ENCODE measurements around the gene ZFP69. TPM values are rescaled to one million over a fixed set of nuclear protein-coding genes. Genes with fewer than 3 reads are reported as not detected.

ZFP69 gene
- total and polyA plus RNA-seq, 2 donors (not counting 3 experiments of a cell fraction or from before 2014, with no cell fraction given): 0.98 to 2.4 TPM

DNA sequence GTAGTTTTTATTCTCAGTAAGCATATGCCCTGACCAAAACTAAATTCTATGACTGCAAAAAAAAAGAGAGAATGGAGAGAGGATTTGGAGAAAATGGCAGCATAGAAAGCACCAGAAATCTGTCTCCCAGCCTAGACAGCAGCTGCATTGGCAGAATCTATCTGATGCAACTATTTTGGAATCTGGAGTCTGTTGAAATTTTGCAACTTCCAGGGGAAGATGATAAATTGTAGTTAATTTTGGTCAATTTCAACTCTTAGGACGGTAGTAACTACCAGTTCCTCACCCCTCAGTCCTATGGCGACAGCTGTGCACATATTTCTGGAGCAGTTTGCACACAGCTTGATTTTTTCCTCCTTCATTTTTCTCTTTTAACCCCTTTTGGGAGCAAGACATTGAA, 42.4 kb downstream of the ZFP69 start:
- no peaks in the 10 kb centered on the region for H3K9me1 ChIP-seq (replicated peaks; ENCODE audit: control insufficient read depth, extremely low read depth, insufficient read depth, low read length)
- FAIRE-seq (no peak), DNase-seq (ENCODE audit: low read depth, low spot score) (no peak)
- no peak overlapping the region for H3K27ac ChIP-seq (ENCODE audit: insufficient read depth, low read depth, low read length)
- H3K9me3 ChIP-seq (replicated peaks; ENCODE audit: control insufficient read depth, insufficient read depth, low read length): no peaks in the 10 kb centered on the region
- peaks cover 2 to 9% of the 10 kb centered on the region in 2 experiments for H3K36me3 ChIP-seq (ENCODE audit: control insufficient read depth in 2 of 2, extremely low read depth in 1 of 2, insufficient read depth in 2 of 2, low read length in 2 of 2)
- H4K20me1 ChIP-seq (replicated peaks; ENCODE audit: control insufficient read depth, extremely low read depth, insufficient read depth, low read length): no peaks in the 10 kb centered on the region
- dilution Hi-C loops (cut with MboI; ENCODE audit: extremely low pct_ligation_motif_present, low sequenced_read_pairs) (no loop called here), intact Hi-C loops (cut with micrococcal nuclease) (no loop called here)
- no TSS peak for BruUV-seq (replicated peaks)
- H3K9ac ChIP-seq (replicated peaks; ENCODE audit: extremely low read depth, insufficient read depth, low read length): no peak overlapping the region
- H3K4me2 ChIP-seq (ENCODE audit: insufficient read depth, low read length): no peak overlapping the region
- no peak overlapping the region for H3K4me3 ChIP-seq (replicated peaks in 1 of 3; ENCODE audit: insufficient read depth in 1 of 3, low read depth in 1 of 3, low read length in 3 of 3)
- H3K79me2 ChIP-seq (ENCODE audit: control insufficient read depth, insufficient read depth, low read length): no peaks in the 10 kb centered on the region
- no peak overlapping the region for H2AFZ ChIP-seq (ENCODE audit: low read depth, low read length)
- no peaks in the 10 kb centered on the region for H3K4me1 ChIP-seq (ENCODE audit: control insufficient read depth, extremely low read depth, insufficient read depth, low read length)
- no peaks in the 10 kb centered on the region for H3K27me3 ChIP-seq (ENCODE audit: control insufficient read depth in 2 of 2, insufficient read depth in 2 of 2, low read length in 2 of 2)
- POLR2A ChIA-PET: no interaction called here
- TF ChIP-seq MAX (IDR thresholded peaks at IDR 0.05; ENCODE audit: insufficient read depth, insufficient read length) (no peak), POLR2AphosphoS5 (IDR thresholded peaks at IDR 0.05; ENCODE audit: insufficient read depth, low read depth, low read length) (no peak), GATA2 (IDR thresholded peaks at IDR 0.05; ENCODE audit: insufficient read depth, insufficient read length, low read depth, low read length) (no peak), JUN (IDR thresholded peaks at IDR 0.05; ENCODE audit: borderline replicate concordance, insufficient read depth, insufficient read length, low read depth) (no peak), EZH2 (IDR thresholded peaks at IDR 0.05; ENCODE audit: borderline replicate concordance, low read depth, low read length, severe bottlenecking) (no peak), FOS (IDR thresholded peaks at IDR 0.05; ENCODE audit: borderline replicate concordance, insufficient read depth, low read length) (no peak), MYC (IDR thresholded peaks at IDR 0.05; ENCODE audit: low read depth, low read length) (no peak), POLR2A (IDR thresholded peaks at IDR 0.05; ENCODE audit: low read depth, low read length) (no peak)
- TF ChIP-seq, protein P1, sequence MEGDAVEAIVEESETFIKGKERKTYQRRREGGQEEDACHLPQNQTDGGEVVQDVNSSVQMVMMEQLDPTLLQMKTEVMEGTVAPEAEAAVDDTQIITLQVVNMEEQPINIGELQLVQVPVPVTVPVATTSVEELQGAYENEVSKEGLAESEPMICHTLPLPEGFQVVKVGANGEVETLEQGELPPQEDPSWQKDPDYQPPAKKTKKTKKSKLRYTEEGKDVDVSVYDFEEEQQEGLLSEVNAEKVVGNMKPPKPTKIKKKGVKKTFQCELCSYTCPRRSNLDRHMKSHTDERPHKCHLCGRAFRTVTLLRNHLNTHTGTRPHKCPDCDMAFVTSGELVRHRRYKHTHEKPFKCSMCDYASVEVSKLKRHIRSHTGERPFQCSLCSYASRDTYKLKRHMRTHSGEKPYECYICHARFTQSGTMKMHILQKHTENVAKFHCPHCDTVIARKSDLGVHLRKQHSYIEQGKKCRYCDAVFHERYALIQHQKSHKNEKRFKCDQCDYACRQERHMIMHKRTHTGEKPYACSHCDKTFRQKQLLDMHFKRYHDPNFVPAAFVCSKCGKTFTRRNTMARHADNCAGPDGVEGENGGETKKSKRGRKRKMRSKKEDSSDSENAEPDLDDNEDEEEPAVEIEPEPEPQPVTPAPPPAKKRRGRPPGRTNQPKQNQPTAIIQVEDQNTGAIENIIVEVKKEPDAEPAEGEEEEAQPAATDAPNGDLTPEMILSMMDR (IDR thresholded peaks at IDR 0.05; ENCODE audit: extremely low read depth in 1 of 2, insufficient read depth in 1 of 2, low read depth in 1 of 2, low read length in 2 of 2): no peak
- CTCF ChIA-PET: no interaction called here
